ENCODE results near the gene CXCL17.
"Not testable (repeated sequence)": the region's sequence is repeated elsewhere in the genome, so short reads cannot be mapped to it uniquely, and the experiment has no call there.

Gene CXCL17

GRCh38 chr19:42465827-42466280 is 23.1 kb upstream of the CXCL17 start:
- DNase-seq: no peak

GRCh38 chr19:42461700-42462324 is 19.1 kb upstream of the CXCL17 start:
- DNase-seq: no peak

GRCh38 chr19:42461231-42461630 is 18.5 kb upstream of the CXCL17 start:
- not testable (repeated sequence) for DNase-seq

- DNase-seq: no peak
These were observed 17.2 kb upstream of the CXCL17 start for GRCh38 chr19:42459926-42460325.

- DNase-seq: no peak
These were observed 12.9 kb upstream of the CXCL17 start for GRCh38 chr19:42455621-42456081.

GRCh38 chr19:42455086-42455485 is 12.3 kb upstream of the CXCL17 start:
- DNase-seq: no peak

- DNase-seq: no peak
These were observed 9.8 kb upstream of the CXCL17 start for GRCh38 chr19:42452590-42452989.

- DNase-seq: peak; percentile 61
These were observed 7.7 kb upstream of the CXCL17 start for GRCh38 chr19:42450314-42450934.

- DNase-seq: not testable (repeated sequence)
These were observed 5.6 kb upstream of the CXCL17 start for GRCh38 chr19:42448306-42448705.

GRCh38 chr19:42445948-42446347 is 3.2 kb upstream of the CXCL17 start:
- DNase-seq: no peak

- DNase-seq: no peak
These were observed 1.2 kb upstream of the CXCL17 start for GRCh38 chr19:42443944-42444398.

GRCh38 chr19:42441049-42441445 is 1.7 kb downstream of the CXCL17 start:
- no peak for DNase-seq

GRCh38 chr19:42440357-42441048 is 2.2 kb downstream of the CXCL17 start:
- DNase-seq: peak; percentile 67

- DNase-seq: no peak
These were observed 6.7 kb downstream of the CXCL17 start for GRCh38 chr19:42436006-42436405.

GRCh38 chr19:42435316-42435715 is 7.4 kb downstream of the CXCL17 start:
- DNase-seq: no peak

- peak; percentile 39 for DNase-seq
These were observed 9.1 kb downstream of the CXCL17 start for GRCh38 chr19:42433503-42434260.

- no peak for DNase-seq
These were observed 11.3 kb downstream of the CXCL17 start for GRCh38 chr19:42431486-42431885.

GRCh38 chr19:42428676-42429075 is 14.1 kb downstream of the CXCL17 start:
- no peak for DNase-seq

- no peak for DNase-seq
These were observed 15.4 kb downstream of the CXCL17 start, which contains the start of gene LIPE for GRCh38 chr19:42427313-42427712. Gene LIPE (minus strand): TSS chr19:42427388. CDS start chr19:42427149, 239 bp downstream.

GRCh38 chr19:42426643-42427042 is 16.1 kb downstream of the CXCL17 start:
- no peak for DNase-seq

- no peak for DNase-seq
These were observed 18.0 kb downstream of the CXCL17 start for GRCh38 chr19:42424712-42425131.

- no peak for DNase-seq
These were observed 18.4 kb downstream of the CXCL17 start for GRCh38 chr19:42424345-42424707.

Measured in activated CD4-positive, alpha-beta T cell treated with anti-CD3 and anti-CD28 coated beads for 1 hour (primary cell).